ENCODE data around the gene ZNF782. TPM values are rescaled to one million over a fixed set of nuclear protein-coding genes. Genes with fewer than 3 reads are reported as not detected.
A peak's percentile ranks its signal among the peaks of the same experiment; 100 is the strongest.

Gene ZNF782
- total and polyA plus RNA-seq, 2 donors (not counting 1 experiment from before 2014, with no cell fraction given) = 1.2 to 2.6 TPM

- DNase-seq (ENCODE audit: low read depth in 2 of 2) = peak; percentile 57 to 76
- H2AFZ ChIP-seq (ENCODE audit: low read length) = no peak overlapping the region
Measured at GRCh38 chr9:96856363-96857286, 2.3 kb upstream of the ZNF782 start.

DNA sequence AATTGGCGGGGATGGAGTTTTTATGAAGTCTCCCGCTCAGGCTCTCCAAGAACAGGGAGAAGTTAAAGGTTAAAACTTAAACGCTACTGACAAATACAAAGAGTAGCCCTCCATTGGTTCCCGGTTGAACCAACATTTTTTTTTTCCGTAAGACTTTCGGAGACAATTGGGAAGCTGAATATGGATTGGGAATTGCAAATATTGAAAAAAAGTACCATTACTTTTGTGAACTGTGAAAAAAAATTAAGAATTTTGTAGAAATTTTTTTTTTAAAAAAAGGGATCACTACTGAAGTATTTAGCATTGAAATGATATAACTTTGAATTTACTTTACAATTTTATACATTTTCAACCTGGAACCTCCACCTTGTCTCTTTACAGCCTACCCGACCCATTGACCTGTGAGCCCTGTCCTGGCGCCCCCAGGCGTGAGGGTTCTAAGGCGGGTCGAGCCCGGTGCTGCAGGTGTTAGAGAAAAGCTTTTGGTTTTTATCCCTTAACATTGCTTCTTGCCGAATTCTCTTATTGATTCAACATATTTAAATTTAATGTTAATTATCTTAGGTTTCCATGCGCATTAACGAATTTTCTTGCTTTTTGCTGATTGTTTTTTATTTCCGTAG lies 448 bp upstream of the ZNF782 start:
- Histone ChIP-seq H3K4me3 (replicated peaks in 1 of 4; ENCODE audit: control extremely low read depth in 1 of 4, insufficient read depth in 1 of 4, low read depth in 3 of 4, low read length in 4 of 4) (peak overlapping the region in 3 of 4 experiments; percentile 5 to 85 (median 79)), H3K27ac (ENCODE audit: insufficient read depth, low read length) (no peak overlapping the region), H3K27me3 (ENCODE audit: control insufficient read depth, insufficient read depth, low read length) (no peaks in the 10 kb centered on the region), H3K36me3 (ENCODE audit: control insufficient read depth, insufficient read depth, low read length) (no peaks in the 10 kb centered on the region), H3K9ac (ENCODE audit: insufficient read depth, low read length) (no peak overlapping the region), H4K20me1 (ENCODE audit: control insufficient read depth, extremely low read depth, insufficient read depth, low read length) (no peaks in the 10 kb centered on the region), H2AFZ (ENCODE audit: low read length) (no peak overlapping the region), H3K79me2 (ENCODE audit: control insufficient read depth, insufficient read depth, low read length) (peaks cover 7% of the 10 kb centered on the region), H3K4me1 (ENCODE audit: control insufficient read depth, extremely low read depth, insufficient read depth, low read length) (peaks cover 4% of the 10 kb centered on the region), H3K9me3 (ENCODE audit: control insufficient read depth, insufficient read depth, low read depth, low read length) (no peaks in the 10 kb centered on the region), H3K4me2 (ENCODE audit: extremely low read depth, insufficient read depth, low read length) (peak overlapping the region; percentile 75)
- TF ChIP-seq EZH2 (IDR thresholded peaks at IDR 0.05; ENCODE audit: low read length, missing control alignments) = no peak
- no peak for TF ChIP-seq CTCF (conservative IDR thresholded peaks at IDR 0.05 in 1 of 2, IDR thresholded peaks at IDR 0.05 in 1 of 2; ENCODE audit: low read depth in 1 of 2, low read length in 2 of 2)
- no peak for DNase-seq (ENCODE audit: low read depth in 2 of 2)

More at GRCh38 chr9:96856363-96857286, 2.3 kb upstream of the ZNF782 start:
- Histone ChIP-seq H3K36me3 (ENCODE audit: control insufficient read depth, insufficient read depth, low read length) (no peaks in the 10 kb centered on the region), H3K9ac (ENCODE audit: insufficient read depth, low read length) (no peak overlapping the region), H3K27me3 (ENCODE audit: control insufficient read depth, insufficient read depth, low read length) (no peaks in the 10 kb centered on the region), H3K4me1 (ENCODE audit: control insufficient read depth, extremely low read depth, insufficient read depth, low read length) (peaks cover 4% of the 10 kb centered on the region), H3K9me3 (ENCODE audit: control insufficient read depth, insufficient read depth, low read depth, low read length) (no peaks in the 10 kb centered on the region), H3K4me2 (ENCODE audit: extremely low read depth, insufficient read depth, low read length) (no peak overlapping the region), H3K79me2 (ENCODE audit: control insufficient read depth, insufficient read depth, low read length) (peaks cover 5% of the 10 kb centered on the region), H4K20me1 (ENCODE audit: control insufficient read depth, extremely low read depth, insufficient read depth, low read length) (no peaks in the 10 kb centered on the region), H3K4me3 (replicated peaks in 1 of 4; ENCODE audit: control extremely low read depth in 1 of 4, insufficient read depth in 1 of 4, low read depth in 3 of 4, low read length in 4 of 4) (no peak overlapping the region), H3K27ac (ENCODE audit: insufficient read depth, low read length) (no peak overlapping the region)
- TF ChIP-seq CTCF (conservative IDR thresholded peaks at IDR 0.05 in 1 of 2, IDR thresholded peaks at IDR 0.05 in 1 of 2; ENCODE audit: low read depth in 1 of 2, low read length in 2 of 2) = peak; percentile 94 to 95
- no peak for TF ChIP-seq EZH2 (IDR thresholded peaks at IDR 0.05; ENCODE audit: low read length, missing control alignments)

- no peaks in the 10 kb centered on the region for H3K9me3 ChIP-seq (ENCODE audit: control insufficient read depth, insufficient read depth, low read depth, low read length)
- peak overlapping the region; percentile 90 for H3K4me2 ChIP-seq (ENCODE audit: extremely low read depth, insufficient read depth, low read length)
- TF ChIP-seq EZH2 (IDR thresholded peaks at IDR 0.05; ENCODE audit: low read length, missing control alignments) (no peak), CTCF (conservative IDR thresholded peaks at IDR 0.05 in 1 of 2, IDR thresholded peaks at IDR 0.05 in 1 of 2; ENCODE audit: low read depth in 1 of 2, low read length in 2 of 2) (no peak)
- no peak overlapping the region for H3K9ac ChIP-seq (ENCODE audit: insufficient read depth, low read length)
- H3K79me2 ChIP-seq (ENCODE audit: control insufficient read depth, insufficient read depth, low read length) = peaks cover 7% of the 10 kb centered on the region
- peaks cover 4% of the 10 kb centered on the region for H3K4me1 ChIP-seq (ENCODE audit: control insufficient read depth, extremely low read depth, insufficient read depth, low read length)
- H3K4me3 ChIP-seq (replicated peaks in 1 of 4; ENCODE audit: control extremely low read depth in 1 of 4, insufficient read depth in 1 of 4, low read depth in 3 of 4, low read length in 4 of 4) = peak overlapping the region in 1 of 4 experiments; percentile 79
- no peaks in the 10 kb centered on the region for H3K36me3 ChIP-seq (ENCODE audit: control insufficient read depth, insufficient read depth, low read length)
- no peaks in the 10 kb centered on the region for H4K20me1 ChIP-seq (ENCODE audit: control insufficient read depth, extremely low read depth, insufficient read depth, low read length)
- H3K27me3 ChIP-seq (ENCODE audit: control insufficient read depth, insufficient read depth, low read length) = no peaks in the 10 kb centered on the region
- H2AFZ ChIP-seq (ENCODE audit: low read length) = no peak overlapping the region
- DNase-seq (ENCODE audit: low read depth in 2 of 2) = peak in 1 of 2 donors; percentile 41
- H3K27ac ChIP-seq (ENCODE audit: insufficient read depth, low read length) = no peak overlapping the region
Measured at GRCh38 chr9:96852676-96853075, 1.6 kb downstream of the ZNF782 start.
